ENCODE measurements around the gene PBLD. TPM values are rescaled to one million over a fixed set of nuclear protein-coding genes. Genes with fewer than 3 reads are reported as not detected.

The PBLD gene
- total and polyA plus RNA-seq, 9 of the 15 experiments (the other 6 are each of a cell fraction or from before 2014, with no cell fraction given), result 1.2 to 4.3 (median 2.5) TPM

GRCh38 chr10:68340358-68341080 is 7.8 kb upstream of the PBLD start:
- H3K4me2 ChIP-seq (ENCODE audit: insufficient read depth, low read length), result no peak overlapping the region
- in situ Hi-C loops (cut with MboI) (no loop called here), intact Hi-C loops (cut with micrococcal nuclease) (no loop called here)
- CTCF ChIA-PET (ENCODE audit: low intra/inter-chr PET ratio), result no interaction called here
- no peak for ATAC-seq
- no peaks in the 10 kb centered on the region for H3K27me3 ChIP-seq (ENCODE audit: control insufficient read depth in 2 of 2, insufficient read depth in 2 of 2, low read length in 2 of 2)
- no peak overlapping the region for H3K27ac ChIP-seq (ENCODE audit: extremely low read depth, low read depth, low read length)
- peaks cover 0 to 13% of the 10 kb centered on the region in 2 experiments; a peak in 1 of 5 replicates for H3K4me1 ChIP-seq (replicated peaks in 1 of 2; ENCODE audit: control insufficient read depth in 2 of 2, insufficient read depth in 2 of 2, low read length in 2 of 2)
- TF ChIP-seq RBM22 (IDR thresholded peaks at IDR 0.05; ENCODE audit: low read depth, low read length, poor library complexity, severe bottlenecking) (peak; percentile 23), ARID3A (IDR thresholded peaks at IDR 0.05; ENCODE audit: borderline replicate concordance, low read depth, low read length) (no peak), E2F5 (CRISPR knock-in tag; IDR thresholded peaks at IDR 0.05) (no peak), ZZZ3 (IDR thresholded peaks at IDR 0.05) (0 out of 2 replicates have a peak, but pooled peaks have one; percentile 43)
- POLR2A ChIA-PET, result interaction anchor here (1.1 to 1.6 kb wide), 3 partner anchors 8 to 12 kb away, joined by 5 to 11 read pairs (median 11); partner anchors contain the start of genes HNRNPH3 and PBLD
- no TSS peak for BruUV-seq (replicated peaks)
- FAIRE-seq, result no peak
- no peak overlapping the region for H2AFZ ChIP-seq (ENCODE audit: low read depth, low read length)
- H3K9me1 ChIP-seq (ENCODE audit: control insufficient read depth, insufficient read depth, low read length), result peaks cover 7% of the 10 kb centered on the region
- DNase-seq (ENCODE audit: extremely low read depth in 1 of 4, low spot score in 3 of 4), result no peak
- no peak overlapping the region for H3K9ac ChIP-seq (ENCODE audit: insufficient read depth in 1 of 2, low read depth in 2 of 2, low read length in 2 of 2)
- no peak overlapping the region for H3K4me3 ChIP-seq
- no peaks in the 10 kb centered on the region for H3K9me3 ChIP-seq (replicated peaks; ENCODE audit: control insufficient read depth, insufficient read depth, low read depth, low read length)
- peaks cover 65% of the 10 kb centered on the region for H3K79me2 ChIP-seq (ENCODE audit: control insufficient read depth, insufficient read depth, low read length)
- 94% methylated on average over 8 of the region's 8 CpGs for WGBS (ENCODE audit: insufficient coverage, low coverage, missing lambda C conversion rate)
- peaks cover 17% of the 10 kb centered on the region for H4K20me1 ChIP-seq (replicated peaks; ENCODE audit: control insufficient read depth, insufficient read depth, low read length)
- H3K36me3 ChIP-seq (ENCODE audit: control insufficient read depth, insufficient read depth, low read length), result peaks cover 100% of the 10 kb centered on the region
